Measurements from ENCODE around the gene ANTXR1.

DNA sequence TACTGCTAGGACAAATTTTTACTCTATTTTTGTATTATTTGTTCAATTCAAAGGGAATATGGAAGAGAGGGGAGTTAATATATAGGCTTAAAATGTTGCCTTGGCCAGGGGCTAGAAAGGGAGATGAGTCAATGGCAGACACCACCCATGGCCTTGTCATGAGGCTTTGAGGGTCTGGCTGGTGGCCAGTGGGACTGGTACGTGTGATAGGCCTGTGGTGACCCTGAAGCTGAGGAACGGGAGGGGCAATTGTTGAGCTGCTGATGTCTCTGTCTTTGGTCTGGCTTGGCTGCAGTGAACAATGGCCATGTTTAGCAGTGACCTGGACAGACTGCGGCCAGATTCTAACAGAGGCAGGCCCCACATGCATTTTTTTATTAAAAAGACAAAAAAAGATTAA, 20.0 kb upstream of the ANTXR1 start:
- TF ChIP-seq EZH2phosphoT487 (IDR thresholded peaks at IDR 0.05; ENCODE audit: insufficient read depth, low read depth) (no peak), EZH2 (IDR thresholded peaks at IDR 0.05; ENCODE audit: insufficient read depth, poor library complexity, severe bottlenecking) (no peak)
